Neuron (in vitro differentiated cells): ENCODE data around the gene EIF4B.

Source experiments
- H2AFZ ChIP-seq: one replicate; pipeline ENCODE4 v1.6.1; 2013; ENCODE audit warnings: low read depth, mild to moderate bottlenecking, inconsistent platforms, low read length, moderate library complexity
- H3K27me3 ChIP-seq: one replicate; pipeline ENCODE4 v1.6.1; 2013; ENCODE audit warnings: low read length; ENCODE audit not compliant: insufficient read depth
- H3K36me3 ChIP-seq: one replicate; pipeline ENCODE4 v1.6.1; 2013; ENCODE audit warnings: low read length; ENCODE audit not compliant: insufficient read depth
- H3K4me1 ChIP-seq: one replicate; pipeline ENCODE4 v1.6.1; 2013; ENCODE audit warnings: low read length; ENCODE audit not compliant: insufficient read depth
- H3K4me3 ChIP-seq: 2 replicates; pipeline ENCODE4 v1.5.1; 2013; ENCODE audit warnings: mild to moderate bottlenecking, low read length, moderate library complexity
- H3K9me3 ChIP-seq: one replicate; pipeline ENCODE4 v1.6.1; 2013; ENCODE audit warnings: low read length

The EIF4B gene

DNA sequence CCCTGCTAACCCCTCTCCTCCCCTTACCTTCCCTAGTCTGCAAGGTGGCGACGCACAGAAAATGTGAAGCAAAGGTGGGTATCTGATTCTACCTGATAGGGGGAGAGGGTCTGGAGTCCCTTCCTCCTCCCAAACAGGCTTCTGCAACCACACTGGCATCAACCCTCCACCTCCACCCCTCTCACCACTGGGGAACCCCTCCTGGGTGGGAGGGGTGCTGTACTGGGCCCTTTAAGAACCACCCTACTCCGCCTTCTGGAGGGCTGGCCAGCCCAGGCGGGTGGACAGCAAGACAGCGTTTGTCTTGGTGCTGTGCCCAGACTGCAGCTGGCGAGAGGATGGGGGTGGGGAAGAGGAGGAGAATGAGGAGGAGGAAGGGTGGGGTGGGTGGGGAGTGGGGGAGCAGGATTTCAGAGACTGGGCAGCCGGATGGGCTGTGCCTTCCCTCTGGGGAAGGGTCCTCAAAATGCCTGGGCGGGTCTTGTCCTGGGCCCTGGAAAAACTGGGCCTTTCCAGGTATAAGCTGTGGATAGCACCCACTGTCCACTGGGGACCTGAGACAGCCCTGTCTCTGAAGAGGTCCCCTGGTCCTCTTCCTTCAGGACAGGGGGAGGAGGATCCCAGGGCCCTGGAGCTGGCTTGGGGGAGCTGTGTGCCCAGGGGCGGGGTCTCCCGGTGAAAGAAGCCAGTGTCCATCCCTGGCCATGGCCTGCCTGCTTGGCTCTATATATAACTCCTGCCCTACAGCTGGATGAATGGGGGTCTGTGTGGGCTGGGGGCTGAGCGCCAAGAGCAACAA, 46.4 kb downstream of the EIF4B start:
- no peak overlapping the region for H2AFZ ChIP-seq
- H3K27me3 ChIP-seq = no peaks in the 10 kb centered on the region
- H3K36me3 ChIP-seq = no peaks in the 10 kb centered on the region
- H3K9me3 ChIP-seq = no peaks in the 10 kb centered on the region
- H3K4me1 ChIP-seq = peaks cover 44% of the 10 kb centered on the region
- H3K4me3 ChIP-seq = no peak overlapping the region

DNA sequence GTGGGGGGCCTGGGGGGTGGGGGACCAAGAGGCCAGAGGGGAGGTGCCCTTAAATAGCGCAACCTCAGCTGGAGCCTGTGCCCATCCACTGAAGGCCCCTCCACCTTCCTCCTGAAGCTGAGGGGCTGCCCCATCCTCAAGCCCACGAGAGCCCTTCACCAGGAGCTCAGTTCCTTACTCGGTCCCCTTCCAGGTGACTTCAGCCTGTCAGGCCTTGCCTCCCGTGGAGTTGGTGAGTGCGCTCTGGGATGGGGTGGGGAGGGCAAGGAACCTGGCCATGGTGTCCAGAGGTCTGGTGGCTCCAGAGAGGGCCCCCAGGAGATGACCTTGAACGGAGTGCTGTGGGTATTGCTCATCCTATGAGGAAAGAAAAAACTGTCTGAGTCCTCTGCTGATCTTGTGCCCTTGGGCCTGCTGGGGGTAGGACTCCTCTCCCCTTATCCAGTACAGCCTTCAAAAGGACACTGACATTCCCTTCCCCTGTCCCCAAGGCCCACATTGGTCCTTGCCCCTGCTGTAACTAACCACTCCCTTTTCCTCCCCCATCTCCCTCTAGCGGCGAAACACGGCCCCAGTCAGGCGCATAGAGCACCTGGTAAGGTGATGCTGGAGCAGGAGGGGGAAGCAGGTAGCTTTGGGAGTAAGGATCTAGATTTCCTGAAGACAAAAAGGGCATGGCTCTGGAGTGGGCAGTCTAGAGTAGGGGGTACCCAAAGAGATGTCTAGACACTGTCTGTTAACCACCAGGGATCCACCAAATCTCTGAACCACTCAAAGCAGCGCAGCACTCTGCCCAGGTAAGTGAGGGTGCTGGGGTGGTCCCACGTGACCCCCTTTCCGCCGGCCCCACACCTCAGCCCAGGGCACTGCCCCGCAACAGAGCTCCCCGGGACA, 47.2 kb downstream of the EIF4B start:
- H3K27me3 ChIP-seq = no peaks in the 10 kb centered on the region
- peaks cover 35% of the 10 kb centered on the region for H3K4me1 ChIP-seq
- H3K36me3 ChIP-seq = no peaks in the 10 kb centered on the region

GRCh38 chr12:53054112-53054878, 48.0 kb downstream of the EIF4B start:
- Histone ChIP-seq H3K4me3 (no peak overlapping the region), H3K27me3 (no peaks in the 10 kb centered on the region), H3K4me1 (peaks cover 27% of the 10 kb centered on the region), H2AFZ (no peak overlapping the region), H3K9me3 (no peaks in the 10 kb centered on the region), H3K36me3 (no peaks in the 10 kb centered on the region)

More for the DNA sequence above, 47.2 kb downstream of the EIF4B start:
- Histone ChIP-seq H3K9me3 (no peaks in the 10 kb centered on the region), H2AFZ (no peak overlapping the region), H3K4me3 (no peak overlapping the region)

GRCh38 chr12:53055471-53056266, 49.4 kb downstream of the EIF4B start:
- H3K4me3 ChIP-seq = no peak overlapping the region
- H3K36me3 ChIP-seq = no peaks in the 10 kb centered on the region
- no peaks in the 10 kb centered on the region for H3K27me3 ChIP-seq
- no peak overlapping the region for H2AFZ ChIP-seq
- H3K9me3 ChIP-seq = no peaks in the 10 kb centered on the region
- peaks cover 13% of the 10 kb centered on the region for H3K4me1 ChIP-seq

- Histone ChIP-seq H3K4me3 (no peak overlapping the region), H3K9me3 (no peaks in the 10 kb centered on the region), H3K27me3 (no peaks in the 10 kb centered on the region), H3K36me3 (no peaks in the 10 kb centered on the region), H3K4me1 (peaks cover 7% of the 10 kb centered on the region), H2AFZ (no peak overlapping the region)
These were observed 50.0 kb downstream of the EIF4B start for GRCh38 chr12:53056296-53056695.

- H3K9me3 ChIP-seq = no peaks in the 10 kb centered on the region
- peaks cover under 1% of the 10 kb centered on the region for H3K4me1 ChIP-seq
- no peaks in the 10 kb centered on the region for H3K27me3 ChIP-seq
- H2AFZ ChIP-seq = no peak overlapping the region
- no peak overlapping the region for H3K4me3 ChIP-seq
- H3K36me3 ChIP-seq = no peaks in the 10 kb centered on the region
These were observed 50.6 kb downstream of the EIF4B start for GRCh38 chr12:53056901-53057300.

GRCh38 chr12:53057816-53058500, 51.7 kb downstream of the EIF4B start:
- no peak overlapping the region for H2AFZ ChIP-seq
- no peaks in the 10 kb centered on the region for H3K36me3 ChIP-seq
- H3K4me3 ChIP-seq = no peak overlapping the region
- no peaks in the 10 kb centered on the region for H3K27me3 ChIP-seq
- no peaks in the 10 kb centered on the region for H3K9me3 ChIP-seq
- no peaks in the 10 kb centered on the region for H3K4me1 ChIP-seq

DNA sequence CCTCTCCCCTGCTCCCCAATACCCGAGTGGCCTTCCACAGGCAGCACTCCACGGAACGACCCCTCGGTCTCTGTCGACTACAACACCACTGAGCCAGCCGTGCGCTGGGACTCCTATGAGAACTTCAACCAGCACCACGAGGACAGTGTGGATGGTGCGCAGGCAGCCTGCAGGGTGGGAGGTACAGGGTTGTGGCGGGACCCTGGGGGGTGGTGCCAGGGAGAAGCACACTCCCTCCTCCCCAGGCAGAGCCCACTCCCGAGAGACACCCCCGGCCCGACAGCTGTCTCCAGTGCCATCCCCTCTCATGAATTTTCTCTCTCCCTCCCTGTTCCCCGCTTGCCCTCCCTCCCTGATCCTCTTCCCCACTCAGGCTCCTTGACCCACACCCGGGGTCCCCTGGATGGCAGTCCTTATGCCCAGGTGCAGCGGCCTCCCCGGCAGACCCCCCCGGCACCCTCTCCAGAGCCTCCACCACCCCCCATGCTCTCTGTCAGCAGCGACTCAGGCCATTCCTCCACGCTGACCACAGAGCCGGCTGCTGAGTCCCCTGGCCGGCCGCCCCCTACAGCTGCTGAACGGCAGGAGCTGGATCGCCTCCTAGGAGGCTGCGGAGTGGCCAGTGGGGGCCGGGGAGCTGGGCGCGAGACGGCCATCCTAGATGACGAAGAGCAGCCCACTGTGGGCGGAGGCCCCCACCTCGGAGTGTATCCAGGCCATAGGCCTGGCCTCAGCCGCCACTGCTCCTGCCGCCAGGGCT, 52.6 kb downstream of the EIF4B start:
- H3K27me3 ChIP-seq = no peaks in the 10 kb centered on the region
- peaks cover 2% of the 10 kb centered on the region for H3K36me3 ChIP-seq
- no peak overlapping the region for H2AFZ ChIP-seq
- no peak overlapping the region for H3K4me3 ChIP-seq
- no peaks in the 10 kb centered on the region for H3K9me3 ChIP-seq
- H3K4me1 ChIP-seq = no peaks in the 10 kb centered on the region

GRCh38 chr12:53059434-53060063, 53.3 kb downstream of the EIF4B start:
- Histone ChIP-seq H3K27me3 (no peaks in the 10 kb centered on the region), H3K4me3 (no peak overlapping the region), H2AFZ (no peak overlapping the region), H3K9me3 (no peaks in the 10 kb centered on the region), H3K36me3 (peaks cover 5% of the 10 kb centered on the region), H3K4me1 (no peaks in the 10 kb centered on the region)

DNA sequence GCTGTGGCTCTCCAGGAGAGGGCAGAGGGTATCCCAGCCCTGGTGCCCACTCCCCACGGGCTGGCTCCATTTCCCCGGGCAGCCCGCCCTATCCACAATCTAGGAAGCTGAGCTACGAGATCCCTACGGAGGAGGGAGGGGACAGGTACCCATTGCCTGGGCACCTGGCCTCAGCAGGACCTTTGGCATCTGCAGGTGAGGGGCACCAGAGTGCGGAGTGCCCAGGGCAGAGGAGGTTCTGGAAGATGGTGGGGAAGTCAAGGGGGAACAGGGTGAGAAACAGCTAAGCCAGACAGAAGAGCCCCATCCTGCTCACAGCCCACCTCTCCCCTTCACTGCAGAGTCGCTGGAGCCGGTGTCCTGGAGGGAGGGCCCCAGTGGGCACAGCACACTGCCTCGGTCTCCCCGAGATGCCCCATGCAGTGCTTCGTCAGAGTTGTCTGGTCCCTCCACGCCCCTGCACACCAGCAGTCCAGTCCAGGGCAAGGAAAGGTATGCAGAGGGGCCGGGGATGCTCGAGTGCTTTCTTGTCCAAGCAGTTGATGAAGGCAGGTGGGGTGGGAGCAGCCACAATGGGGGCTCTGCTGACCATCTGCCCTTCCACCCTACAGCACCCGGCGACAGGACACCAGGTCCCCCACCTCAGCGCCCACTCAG, 53.9 kb downstream of the EIF4B start:
- no peaks in the 10 kb centered on the region for H3K27me3 ChIP-seq
- H3K4me3 ChIP-seq = no peak overlapping the region
- H3K9me3 ChIP-seq = no peaks in the 10 kb centered on the region
- no peak overlapping the region for H2AFZ ChIP-seq
- peaks cover 5% of the 10 kb centered on the region for H3K36me3 ChIP-seq
- H3K4me1 ChIP-seq = no peaks in the 10 kb centered on the region
